Measurements from ENCODE around the gene DYNC1I1.

DYNC1I1 gene

GRCh38 chr7:96028729-96029128 lies 256.4 kb downstream of the DYNC1I1 start:
- Histone ChIP-seq H3K4me3 (ENCODE audit: low read depth in 1 of 2, low read length in 2 of 2) (no peak overlapping the region), H3K27ac (ENCODE audit: low read length) (no peak overlapping the region), H3K27me3 (ENCODE audit: low read depth, low read length) (no peaks in the 10 kb centered on the region), H3K9me3 (ENCODE audit: control insufficient read depth in 1 of 2, low read length in 2 of 2) (no peaks in the 10 kb centered on the region), H3K4me1 (ENCODE audit: control insufficient read depth in 1 of 2, insufficient read depth in 2 of 2, low read length in 2 of 2) (no peaks in the 10 kb centered on the region), H3K36me3 (ENCODE audit: control insufficient read depth in 1 of 2, insufficient read depth in 2 of 2, low read length in 2 of 2) (peaks cover 5 to 9% of the 10 kb centered on the region in 2 donors)

- H3K36me3 ChIP-seq (ENCODE audit: control insufficient read depth in 1 of 2, insufficient read depth in 2 of 2, low read length in 2 of 2) = peaks cover 5 to 10% of the 10 kb centered on the region in 2 donors
- no peaks in the 10 kb centered on the region for H3K4me1 ChIP-seq (ENCODE audit: control insufficient read depth in 1 of 2, insufficient read depth in 2 of 2, low read length in 2 of 2)
- H3K27ac ChIP-seq (ENCODE audit: low read length) = no peak overlapping the region
- no peak overlapping the region for H3K4me3 ChIP-seq (ENCODE audit: low read depth in 1 of 2, low read length in 2 of 2)
- no peaks in the 10 kb centered on the region for H3K9me3 ChIP-seq (ENCODE audit: control insufficient read depth in 1 of 2, low read length in 2 of 2)
- no peaks in the 10 kb centered on the region for H3K27me3 ChIP-seq (ENCODE audit: low read depth, low read length)
Observed at GRCh38 chr7:96033009-96033598, 260.8 kb downstream of the DYNC1I1 start.

DNA sequence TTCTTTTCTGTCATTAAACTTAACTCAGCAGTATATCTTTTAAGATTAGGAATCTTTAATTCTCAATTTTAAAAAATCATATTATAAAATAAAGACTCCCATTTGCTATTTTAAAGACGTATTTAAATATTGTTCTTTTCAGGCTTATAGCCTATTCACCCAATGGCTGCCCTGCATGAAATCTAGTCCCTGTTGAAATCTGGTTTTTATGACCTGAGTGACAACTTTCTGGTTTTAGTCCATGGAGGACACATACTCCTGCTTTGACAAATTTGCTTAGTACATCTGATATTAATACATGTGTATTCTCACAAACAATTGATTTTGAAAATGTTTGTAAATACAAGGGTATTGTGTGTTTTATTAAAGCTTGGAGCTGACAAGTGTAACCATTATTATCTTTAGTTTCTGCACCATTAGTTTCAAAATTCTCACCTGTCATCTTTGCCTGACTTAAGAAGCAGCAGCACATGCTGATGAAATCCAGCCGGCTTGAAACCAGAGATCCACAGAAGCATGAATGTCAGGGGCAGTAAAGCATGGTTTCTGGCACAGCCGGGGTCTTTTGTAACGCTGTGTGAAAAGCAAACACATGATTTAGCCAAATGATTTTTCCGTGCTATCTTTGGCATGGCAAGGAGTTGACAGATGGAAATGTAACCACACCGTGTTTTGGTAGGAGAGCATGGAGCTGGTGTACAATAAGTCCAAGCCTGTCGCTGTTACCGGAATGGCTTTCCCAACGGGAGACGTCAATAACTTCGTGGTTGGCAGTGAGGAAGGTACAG lies 262.8 kb downstream of the DYNC1I1 start:
- H3K9me3 ChIP-seq (ENCODE audit: control insufficient read depth in 1 of 2, low read length in 2 of 2) = no peaks in the 10 kb centered on the region

GRCh38 chr7:96040250-96040772 lies 268.0 kb downstream of the DYNC1I1 start:
- Histone ChIP-seq H3K4me1 (ENCODE audit: control insufficient read depth in 1 of 2, insufficient read depth in 2 of 2, low read length in 2 of 2) (no peaks in the 10 kb centered on the region), H3K36me3 (ENCODE audit: control insufficient read depth in 1 of 2, insufficient read depth in 2 of 2, low read length in 2 of 2) (peaks cover 0 to 5% of the 10 kb centered on the region in 2 donors), H3K27ac (ENCODE audit: low read length) (no peak overlapping the region), H3K9me3 (ENCODE audit: control insufficient read depth in 1 of 2, low read length in 2 of 2) (no peaks in the 10 kb centered on the region), H3K4me3 (ENCODE audit: low read depth in 1 of 2, low read length in 2 of 2) (no peak overlapping the region), H3K27me3 (ENCODE audit: low read depth, low read length) (no peaks in the 10 kb centered on the region)

More for the DNA sequence above, 262.8 kb downstream of the DYNC1I1 start:
- no peak overlapping the region for H3K4me3 ChIP-seq (ENCODE audit: low read depth in 1 of 2, low read length in 2 of 2)
- no peaks in the 10 kb centered on the region for H3K4me1 ChIP-seq (ENCODE audit: control insufficient read depth in 1 of 2, insufficient read depth in 2 of 2, low read length in 2 of 2)
- peaks cover 5 to 8% of the 10 kb centered on the region in 2 donors for H3K36me3 ChIP-seq (ENCODE audit: control insufficient read depth in 1 of 2, insufficient read depth in 2 of 2, low read length in 2 of 2)
- H3K27me3 ChIP-seq (ENCODE audit: low read depth, low read length) = no peaks in the 10 kb centered on the region
- no peak overlapping the region for H3K27ac ChIP-seq (ENCODE audit: low read length)

GRCh38 chr7:96041171-96041570 lies 268.8 kb downstream of the DYNC1I1 start:
- Histone ChIP-seq H3K27me3 (ENCODE audit: low read depth, low read length) (no peaks in the 10 kb centered on the region), H3K4me1 (ENCODE audit: control insufficient read depth in 1 of 2, insufficient read depth in 2 of 2, low read length in 2 of 2) (no peaks in the 10 kb centered on the region), H3K9me3 (ENCODE audit: control insufficient read depth in 1 of 2, low read length in 2 of 2) (no peaks in the 10 kb centered on the region), H3K36me3 (ENCODE audit: control insufficient read depth in 1 of 2, insufficient read depth in 2 of 2, low read length in 2 of 2) (peaks cover 0 to 5% of the 10 kb centered on the region in 2 donors), H3K27ac (ENCODE audit: low read length) (no peak overlapping the region), H3K4me3 (ENCODE audit: low read depth in 1 of 2, low read length in 2 of 2) (no peak overlapping the region)

GRCh38 chr7:96045181-96045580 lies 272.8 kb downstream of the DYNC1I1 start:
- H3K4me3 ChIP-seq (ENCODE audit: low read depth in 1 of 2, low read length in 2 of 2) = no peak overlapping the region
- no peak overlapping the region for H3K27ac ChIP-seq (ENCODE audit: low read length)
- H3K36me3 ChIP-seq (ENCODE audit: control insufficient read depth in 1 of 2, insufficient read depth in 2 of 2, low read length in 2 of 2) = no peaks in the 10 kb centered on the region
- no peaks in the 10 kb centered on the region for H3K9me3 ChIP-seq (ENCODE audit: control insufficient read depth in 1 of 2, low read length in 2 of 2)
- H3K27me3 ChIP-seq (ENCODE audit: low read depth, low read length) = no peaks in the 10 kb centered on the region
- no peaks in the 10 kb centered on the region for H3K4me1 ChIP-seq (ENCODE audit: control insufficient read depth in 1 of 2, insufficient read depth in 2 of 2, low read length in 2 of 2)

DNA sequence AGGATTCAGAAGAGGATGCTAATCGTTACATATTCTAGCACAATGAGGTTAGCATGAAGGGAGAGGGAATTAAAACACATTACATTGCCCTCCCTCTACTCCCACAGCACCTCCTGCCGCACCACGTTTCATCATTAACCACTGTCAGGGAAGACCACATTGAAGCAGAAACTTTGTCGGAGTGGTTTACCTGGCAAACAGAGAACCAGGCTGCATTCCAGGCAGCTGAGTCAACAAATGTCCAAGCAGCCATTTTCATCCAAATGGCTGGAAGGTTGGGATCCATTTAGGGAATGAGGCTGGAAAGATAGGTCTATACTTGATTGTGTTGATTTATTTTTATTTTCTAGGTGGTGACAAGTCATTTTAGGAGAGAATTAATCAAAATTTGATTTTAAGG lies 273.6 kb downstream of the DYNC1I1 start:
- Histone ChIP-seq H3K27me3 (ENCODE audit: low read depth, low read length) (no peaks in the 10 kb centered on the region), H3K9me3 (ENCODE audit: control insufficient read depth in 1 of 2, low read length in 2 of 2) (no peaks in the 10 kb centered on the region), H3K4me1 (ENCODE audit: control insufficient read depth in 1 of 2, insufficient read depth in 2 of 2, low read length in 2 of 2) (no peaks in the 10 kb centered on the region)

DNA sequence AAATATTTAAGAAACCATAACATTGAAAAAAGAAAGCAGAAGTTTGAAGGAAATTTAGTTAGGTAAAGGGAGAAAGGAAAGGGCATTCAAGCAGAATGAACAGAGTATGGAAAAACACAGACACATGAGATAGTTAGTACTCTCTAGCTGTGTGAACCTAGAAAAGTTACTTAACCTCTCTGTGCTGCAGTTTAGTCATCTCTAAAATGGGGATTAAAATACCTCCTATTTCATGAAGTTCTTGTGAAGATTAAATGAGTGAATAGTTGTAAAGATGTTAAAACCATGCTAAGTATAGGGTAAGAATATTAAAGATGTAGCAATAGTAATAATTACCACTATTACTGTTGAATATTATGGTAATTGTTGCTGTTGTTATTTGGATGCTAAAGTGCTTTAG lies 279.9 kb downstream of the DYNC1I1 start:
- Histone ChIP-seq H3K36me3 (ENCODE audit: control insufficient read depth in 1 of 2, insufficient read depth in 2 of 2, low read length in 2 of 2) (peaks cover 0 to 5% of the 10 kb centered on the region in 2 donors), H3K4me1 (ENCODE audit: control insufficient read depth in 1 of 2, insufficient read depth in 2 of 2, low read length in 2 of 2) (no peaks in the 10 kb centered on the region), H3K27me3 (ENCODE audit: low read depth, low read length) (no peaks in the 10 kb centered on the region), H3K4me3 (ENCODE audit: low read depth in 1 of 2, low read length in 2 of 2) (no peak overlapping the region), H3K27ac (ENCODE audit: low read length) (no peak overlapping the region), H3K9me3 (ENCODE audit: control insufficient read depth in 1 of 2, low read length in 2 of 2) (no peaks in the 10 kb centered on the region)

More for the DNA sequence above, 273.6 kb downstream of the DYNC1I1 start:
- Histone ChIP-seq H3K4me3 (ENCODE audit: low read depth in 1 of 2, low read length in 2 of 2) (no peak overlapping the region), H3K27ac (ENCODE audit: low read length) (no peak overlapping the region), H3K36me3 (ENCODE audit: control insufficient read depth in 1 of 2, insufficient read depth in 2 of 2, low read length in 2 of 2) (no peaks in the 10 kb centered on the region)

GRCh38 chr7:96052860-96053470 lies 280.6 kb downstream of the DYNC1I1 start:
- no peaks in the 10 kb centered on the region for H3K9me3 ChIP-seq (ENCODE audit: control insufficient read depth in 1 of 2, low read length in 2 of 2)
- no peaks in the 10 kb centered on the region for H3K27me3 ChIP-seq (ENCODE audit: low read depth, low read length)
- H3K4me3 ChIP-seq (ENCODE audit: low read depth in 1 of 2, low read length in 2 of 2) = no peak overlapping the region
- peaks cover 0 to 5% of the 10 kb centered on the region in 2 donors for H3K36me3 ChIP-seq (ENCODE audit: control insufficient read depth in 1 of 2, insufficient read depth in 2 of 2, low read length in 2 of 2)
- H3K27ac ChIP-seq (ENCODE audit: low read length) = no peak overlapping the region
- H3K4me1 ChIP-seq (ENCODE audit: control insufficient read depth in 1 of 2, insufficient read depth in 2 of 2, low read length in 2 of 2) = no peaks in the 10 kb centered on the region

DNA sequence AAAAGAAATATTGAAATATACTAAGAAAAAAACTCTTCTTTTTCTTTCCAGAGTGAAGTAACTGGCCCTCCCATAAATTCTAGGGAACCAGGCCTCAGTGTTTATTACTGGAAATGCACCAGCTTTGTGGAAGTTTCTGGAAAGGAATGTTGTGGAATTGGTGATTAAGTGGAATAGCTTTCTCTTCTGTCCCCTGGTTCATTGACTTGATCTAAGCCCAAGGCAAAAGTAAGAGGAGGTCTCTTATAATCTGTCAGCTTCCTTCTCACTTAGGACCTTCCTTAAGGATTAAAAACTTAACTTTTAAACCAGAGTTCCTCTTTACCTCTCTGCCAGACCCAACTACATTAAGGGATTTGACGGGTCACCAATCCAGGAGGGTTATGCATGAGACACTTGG lies 283.4 kb downstream of the DYNC1I1 start:
- no peak overlapping the region for H3K27ac ChIP-seq (ENCODE audit: low read length)
- no peaks in the 10 kb centered on the region for H3K9me3 ChIP-seq (ENCODE audit: control insufficient read depth in 1 of 2, low read length in 2 of 2)
- peaks cover 0 to 5% of the 10 kb centered on the region in 2 donors for H3K36me3 ChIP-seq (ENCODE audit: control insufficient read depth in 1 of 2, insufficient read depth in 2 of 2, low read length in 2 of 2)
- no peak overlapping the region for H3K4me3 ChIP-seq (ENCODE audit: low read depth in 1 of 2, low read length in 2 of 2)
- no peaks in the 10 kb centered on the region for H3K27me3 ChIP-seq (ENCODE audit: low read depth, low read length)
- H3K4me1 ChIP-seq (ENCODE audit: control insufficient read depth in 1 of 2, insufficient read depth in 2 of 2, low read length in 2 of 2) = no peaks in the 10 kb centered on the region

GRCh38 chr7:96059075-96059474 lies 286.7 kb downstream of the DYNC1I1 start:
- Histone ChIP-seq H3K27me3 (ENCODE audit: low read depth, low read length) (no peaks in the 10 kb centered on the region), H3K4me1 (ENCODE audit: control insufficient read depth in 1 of 2, insufficient read depth in 2 of 2, low read length in 2 of 2) (no peaks in the 10 kb centered on the region), H3K4me3 (ENCODE audit: low read depth in 1 of 2, low read length in 2 of 2) (no peak overlapping the region), H3K27ac (ENCODE audit: low read length) (no peak overlapping the region), H3K36me3 (ENCODE audit: control insufficient read depth in 1 of 2, insufficient read depth in 2 of 2, low read length in 2 of 2) (peaks cover 0 to 5% of the 10 kb centered on the region in 2 donors), H3K9me3 (ENCODE audit: control insufficient read depth in 1 of 2, low read length in 2 of 2) (no peaks in the 10 kb centered on the region)

All from muscle layer of duodenum (tissue), 2 donors.